ENCODE results near the gene DFFB. TPM values are rescaled to one million over a fixed set of nuclear protein-coding genes. Genes with fewer than 3 reads are reported as not detected.

Gene DFFB
- total RNA-seq, 4 donors from 2014 or later = 0.51 to 17.9 (median 9.3) TPM

DNA sequence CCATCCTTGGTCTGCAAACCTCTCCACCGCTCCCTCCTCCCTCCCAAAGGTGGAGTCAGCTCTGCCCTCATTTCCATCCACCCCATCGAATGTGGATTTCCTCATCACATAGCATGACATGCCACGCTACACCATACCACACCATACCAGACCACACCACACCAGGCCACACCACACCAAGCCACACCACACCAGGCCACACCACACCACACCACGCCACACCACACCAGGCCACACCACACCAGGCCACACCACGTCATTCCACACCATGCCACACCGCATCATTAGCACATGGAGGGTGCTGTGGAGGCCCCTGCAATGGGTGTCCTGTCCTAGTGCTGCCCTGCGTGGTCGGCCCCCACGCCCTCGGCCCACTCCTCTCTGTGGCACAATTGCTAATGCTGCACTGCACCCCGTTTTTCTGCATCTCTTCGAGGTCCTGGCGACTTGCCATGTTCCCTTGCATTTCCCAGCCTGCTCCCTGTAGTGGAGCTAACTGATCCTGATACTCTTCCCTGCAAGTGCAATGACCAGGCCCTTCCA, 11.3 kb downstream of the DFFB start:
- Histone ChIP-seq H3K36me3 (no peaks in the 10 kb centered on the region), H3K27me3 (no peaks in the 10 kb centered on the region), H3K9me3 (no peaks in the 10 kb centered on the region), H3K27ac (no peak overlapping the region), H3K4me3 (no peak overlapping the region), H3K4me1 (no peaks in the 10 kb centered on the region)
- DNase-seq = no peak
- no peak for TF ChIP-seq POLR2A (IDR thresholded peaks at IDR 0.05)
- TF ChIP-seq, protein P1, sequence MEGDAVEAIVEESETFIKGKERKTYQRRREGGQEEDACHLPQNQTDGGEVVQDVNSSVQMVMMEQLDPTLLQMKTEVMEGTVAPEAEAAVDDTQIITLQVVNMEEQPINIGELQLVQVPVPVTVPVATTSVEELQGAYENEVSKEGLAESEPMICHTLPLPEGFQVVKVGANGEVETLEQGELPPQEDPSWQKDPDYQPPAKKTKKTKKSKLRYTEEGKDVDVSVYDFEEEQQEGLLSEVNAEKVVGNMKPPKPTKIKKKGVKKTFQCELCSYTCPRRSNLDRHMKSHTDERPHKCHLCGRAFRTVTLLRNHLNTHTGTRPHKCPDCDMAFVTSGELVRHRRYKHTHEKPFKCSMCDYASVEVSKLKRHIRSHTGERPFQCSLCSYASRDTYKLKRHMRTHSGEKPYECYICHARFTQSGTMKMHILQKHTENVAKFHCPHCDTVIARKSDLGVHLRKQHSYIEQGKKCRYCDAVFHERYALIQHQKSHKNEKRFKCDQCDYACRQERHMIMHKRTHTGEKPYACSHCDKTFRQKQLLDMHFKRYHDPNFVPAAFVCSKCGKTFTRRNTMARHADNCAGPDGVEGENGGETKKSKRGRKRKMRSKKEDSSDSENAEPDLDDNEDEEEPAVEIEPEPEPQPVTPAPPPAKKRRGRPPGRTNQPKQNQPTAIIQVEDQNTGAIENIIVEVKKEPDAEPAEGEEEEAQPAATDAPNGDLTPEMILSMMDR (IDR thresholded peaks at IDR 0.05) = no peak
- intact Hi-C loops (cut with DNase I; ENCODE audit: low total_unique reads) = no loop called here

DNA sequence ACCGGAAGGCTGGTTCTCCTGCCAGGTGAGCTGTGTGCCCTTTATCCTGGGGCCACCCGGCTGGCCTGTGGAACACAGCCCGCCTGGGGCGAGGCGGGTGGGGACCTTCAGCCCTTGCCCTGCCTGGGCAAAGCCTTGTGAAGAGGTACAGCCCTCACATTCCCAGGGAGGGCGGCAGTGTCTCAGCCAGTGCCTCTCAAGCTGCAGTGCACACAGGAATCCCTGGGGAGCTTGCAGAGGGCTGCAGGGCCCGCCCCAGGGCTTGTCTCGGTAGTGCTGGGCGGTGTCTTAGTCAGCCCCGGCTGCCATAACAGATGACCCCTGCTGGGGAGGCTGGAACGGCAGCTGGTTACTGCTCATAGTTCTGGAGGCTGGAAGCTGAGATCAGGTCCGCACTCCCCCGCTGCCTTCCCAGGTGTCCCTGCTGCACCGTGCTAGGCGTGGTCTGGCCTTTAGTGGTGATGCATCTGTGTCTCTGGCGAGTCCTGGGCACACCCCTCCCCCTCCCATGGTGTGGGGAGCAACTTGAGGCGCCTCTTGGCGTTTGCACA, 12.6 kb downstream of the DFFB start:
- DNase-seq = no peak
- Histone ChIP-seq H3K9me3 (no peaks in the 10 kb centered on the region), H3K4me1 (no peaks in the 10 kb centered on the region), H3K4me3 (no peak overlapping the region), H3K36me3 (no peaks in the 10 kb centered on the region), H3K27me3 (no peaks in the 10 kb centered on the region), H3K27ac (no peak overlapping the region)
- TF ChIP-seq, protein P1 (IDR thresholded peaks at IDR 0.05) = no peak
- intact Hi-C loops (cut with DNase I; ENCODE audit: low total_unique reads) = no loop called here

DNA sequence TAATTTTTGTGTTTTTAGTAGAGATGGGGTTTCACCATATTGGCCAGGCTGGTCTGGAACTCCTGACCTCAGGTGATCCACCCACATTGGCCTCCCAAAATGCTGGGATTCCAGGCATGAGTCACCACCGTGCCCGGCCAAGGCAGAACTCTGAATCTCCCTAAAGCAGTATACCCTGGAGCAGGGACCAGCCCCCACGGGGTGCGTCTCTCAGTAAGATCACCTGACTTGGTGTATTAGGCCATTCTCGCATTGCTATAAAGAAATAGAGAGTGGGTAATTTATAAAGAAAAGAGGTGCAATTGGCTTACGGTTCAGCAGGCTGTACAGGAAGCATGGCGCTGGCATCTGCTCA, 14.2 kb downstream of the DFFB start:
- Histone ChIP-seq H3K27me3 (no peaks in the 10 kb centered on the region), H3K4me1 (no peaks in the 10 kb centered on the region), H3K9me3 (no peaks in the 10 kb centered on the region), H3K36me3 (no peaks in the 10 kb centered on the region), H3K27ac (no peak overlapping the region), H3K4me3 (no peak overlapping the region)
- TF ChIP-seq, protein P1 (IDR thresholded peaks at IDR 0.05) = no peak
- no peak for TF ChIP-seq POLR2A (IDR thresholded peaks at IDR 0.05)
- intact Hi-C loops (cut with DNase I; ENCODE audit: low total_unique reads) = no loop called here
- DNase-seq = no peak

DNA sequence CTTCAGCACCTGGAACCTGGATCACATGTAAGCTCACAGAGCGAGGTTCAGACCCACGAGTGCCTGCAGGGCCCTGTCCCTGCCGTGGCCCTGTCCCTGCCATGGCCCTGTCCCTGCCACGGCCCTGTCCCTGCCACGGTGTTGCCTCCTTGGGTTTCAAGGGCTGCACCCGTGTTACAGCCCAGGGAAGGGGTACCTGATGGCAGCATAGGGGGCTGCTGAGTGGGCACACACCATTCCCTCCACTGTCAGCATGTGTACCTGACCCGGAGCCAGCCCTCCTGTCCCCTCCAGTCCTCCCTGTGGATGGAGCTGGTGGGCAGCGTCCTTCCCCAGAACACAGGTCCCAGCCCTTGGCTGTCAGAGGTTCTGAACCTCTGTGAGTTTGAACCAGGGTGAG, 15.3 kb downstream of the DFFB start:
- H3K27me3 ChIP-seq = no peaks in the 10 kb centered on the region
- TF ChIP-seq, protein P1 (IDR thresholded peaks at IDR 0.05) = no peak
- no peak for TF ChIP-seq POLR2A (IDR thresholded peaks at IDR 0.05)
- no peaks in the 10 kb centered on the region for H3K4me1 ChIP-seq
- no peak for DNase-seq
- no peaks in the 10 kb centered on the region for H3K9me3 ChIP-seq
- H3K36me3 ChIP-seq = no peaks in the 10 kb centered on the region
- H3K27ac ChIP-seq = no peak overlapping the region
- no peak overlapping the region for H3K4me3 ChIP-seq
- intact Hi-C loops (cut with DNase I; ENCODE audit: low total_unique reads) = no loop called here

DNA sequence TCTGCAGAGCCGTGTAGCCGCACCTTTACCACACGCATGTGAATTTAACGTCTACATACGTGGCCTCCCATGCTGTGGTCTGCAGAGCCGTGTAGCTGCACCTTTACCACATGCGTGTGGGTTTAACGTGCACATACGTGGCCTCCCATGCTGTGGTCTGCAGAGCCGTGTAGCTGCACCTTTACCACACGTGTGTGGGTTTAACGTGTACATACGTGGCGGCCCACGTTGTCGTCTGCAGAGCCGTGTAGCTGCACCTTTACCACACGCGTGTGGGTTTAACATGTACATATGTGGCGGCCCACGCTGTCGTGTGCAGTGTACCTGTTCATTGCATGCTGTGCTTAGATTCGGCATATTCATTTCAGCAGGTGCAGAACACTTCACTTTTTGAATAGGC, 17.5 kb downstream of the DFFB start:
- TF ChIP-seq POLR2A (IDR thresholded peaks at IDR 0.05) = no peak
- TF ChIP-seq, protein P1 (IDR thresholded peaks at IDR 0.05) = no peak
- no peaks in the 10 kb centered on the region for H3K27me3 ChIP-seq
- no peak overlapping the region for H3K27ac ChIP-seq
- H3K9me3 ChIP-seq = peaks cover 0 to 9% of the 10 kb centered on the region in 2 donors
- no peak overlapping the region for H3K4me3 ChIP-seq
- intact Hi-C loops (cut with DNase I; ENCODE audit: low total_unique reads) = no loop called here
- DNase-seq = no peak
- H3K4me1 ChIP-seq = no peaks in the 10 kb centered on the region
- no peaks in the 10 kb centered on the region for H3K36me3 ChIP-seq
